ENCODE results near the gene MYH11.

Gene MYH11

GRCh38 chr16:15749371-15749770 is 107.5 kb downstream of the MYH11 start:
- no peak overlapping the region for H3K4me3 ChIP-seq (ENCODE audit: low read depth, low read length)
- TF ChIP-seq CTCF (IDR thresholded peaks at IDR 0.05; ENCODE audit: low read depth, low read length) = no peak
- in situ Hi-C loops (cut with HindIII; ENCODE audit: low sequenced_read_pairs) = no loop called here
- no peak for DNase-seq (ENCODE audit: low read depth, low spot score)

GRCh38 chr16:15748654-15749053 is 108.2 kb downstream of the MYH11 start:
- no peak overlapping the region for H3K4me3 ChIP-seq (ENCODE audit: low read depth, low read length)
- no peak for TF ChIP-seq CTCF (IDR thresholded peaks at IDR 0.05; ENCODE audit: low read depth, low read length)
- DNase-seq (ENCODE audit: low read depth, low spot score) = no peak
- in situ Hi-C loops (cut with HindIII; ENCODE audit: low sequenced_read_pairs) = no loop called here

GRCh38 chr16:15747937-15748336 is 108.9 kb downstream of the MYH11 start:
- no peak for TF ChIP-seq CTCF (IDR thresholded peaks at IDR 0.05; ENCODE audit: low read depth, low read length)
- no peak overlapping the region for H3K4me3 ChIP-seq (ENCODE audit: low read depth, low read length)
- DNase-seq (ENCODE audit: low read depth, low spot score) = no peak
- in situ Hi-C loops (cut with HindIII; ENCODE audit: low sequenced_read_pairs) = no loop called here

DNA sequence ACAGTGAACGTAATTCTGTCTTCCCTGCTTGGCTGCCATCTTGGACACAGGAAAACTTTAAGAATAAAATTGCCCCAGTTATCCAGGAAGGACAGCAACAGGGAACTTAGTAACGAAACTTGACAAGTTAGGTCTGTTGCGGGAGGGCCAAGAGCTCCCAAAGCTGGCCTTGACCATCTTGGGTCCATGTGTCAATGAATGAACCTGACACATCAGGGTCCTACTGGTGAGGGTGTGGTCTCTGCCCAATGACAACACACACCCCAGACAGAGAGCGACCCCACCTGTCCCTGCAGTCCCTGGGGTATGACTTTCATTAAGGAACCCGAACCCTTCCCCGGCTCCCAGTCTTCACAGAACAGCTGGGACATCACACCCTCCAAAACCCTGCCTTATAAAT is 110.5 kb downstream of the MYH11 start:
- no peak for DNase-seq (ENCODE audit: low read depth, low spot score)
- in situ Hi-C loops (cut with HindIII; ENCODE audit: low sequenced_read_pairs) = no loop called here
- H3K4me3 ChIP-seq (ENCODE audit: low read depth, low read length) = no peak overlapping the region
- no peak for TF ChIP-seq CTCF (IDR thresholded peaks at IDR 0.05; ENCODE audit: low read depth, low read length)

DNA sequence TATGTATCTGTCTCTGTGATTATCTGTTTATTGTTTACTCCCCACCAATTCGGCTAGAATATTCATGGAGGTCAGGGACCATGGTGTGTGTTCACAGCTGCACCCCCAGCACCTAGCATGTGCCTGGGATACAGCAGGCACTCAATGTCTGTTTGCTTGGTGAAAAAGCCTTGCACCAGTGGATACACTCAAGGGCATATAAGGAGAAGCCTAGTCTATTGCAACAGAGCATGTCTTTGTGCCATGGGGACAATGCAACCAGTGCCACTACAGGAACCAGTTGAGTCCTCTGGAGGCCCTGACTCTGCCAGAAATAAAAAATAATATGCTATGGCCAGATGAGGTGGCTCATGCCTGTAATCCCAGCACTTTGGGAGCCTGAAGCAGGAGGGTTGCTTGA is 113.2 kb downstream of the MYH11 start:
- in situ Hi-C loops (cut with HindIII; ENCODE audit: low sequenced_read_pairs) = no loop called here
- no peak overlapping the region for H3K4me3 ChIP-seq (ENCODE audit: low read depth, low read length)
- TF ChIP-seq CTCF (IDR thresholded peaks at IDR 0.05; ENCODE audit: low read depth, low read length) = no peak
- no peak for DNase-seq (ENCODE audit: low read depth, low spot score)

DNA sequence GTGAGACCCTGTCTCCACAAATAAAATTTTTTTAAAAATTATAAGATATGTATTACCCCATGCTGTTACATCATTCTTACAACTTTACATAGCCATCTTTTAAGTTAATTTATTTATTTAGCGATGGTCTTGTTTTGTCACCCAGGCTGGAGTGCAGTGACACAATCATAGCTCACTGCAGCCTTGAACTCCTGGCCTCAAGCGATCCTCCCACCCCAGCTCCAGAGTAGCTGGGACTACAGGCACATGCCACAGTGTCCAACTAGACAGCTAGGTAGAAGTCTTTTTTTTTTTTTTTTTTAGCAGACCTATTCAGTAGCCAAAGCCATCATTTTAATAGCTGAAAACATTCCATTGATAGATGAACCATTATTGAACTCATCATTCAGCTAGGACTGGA is 114.1 kb downstream of the MYH11 start:
- H3K4me3 ChIP-seq (ENCODE audit: low read depth, low read length) = no peak overlapping the region
- in situ Hi-C loops (cut with HindIII; ENCODE audit: low sequenced_read_pairs) = no loop called here
- TF ChIP-seq CTCF (IDR thresholded peaks at IDR 0.05; ENCODE audit: low read depth, low read length) = no peak
- DNase-seq (ENCODE audit: low read depth, low spot score) = no peak

Measured in astrocyte of the spinal cord (primary cell).